K562 (cell line): ENCODE results near the gene PCSK5. TPM values are rescaled to one million over a fixed set of nuclear protein-coding genes. Genes with fewer than 3 reads are reported as not detected.

ENCODE experiments used
- ATAC-seq: fragments of 200-7000 bp; cut with Tn5 transposase; 3 replicates; pipeline ENCODE4 v1.9.1; 2020; ENCODE audit warnings: moderate library complexity
- BruUV-seq: library from RNA; stranded (reverse); fragments of 400-500 nt; replicated peaks from 2 replicates; lab custom pipeline; 2021; lab: Mats Ljungman, UMichigan
- CTCF ChIA-PET: fragments of 300-600 bp; formaldehyde crosslinking; extraction: SDS; loops from one replicate; lab custom pipeline; 2021; ENCODE audit warnings: low intra/inter-chr PET ratio; lab: Yijun Ruan, JAX
- POLR2A ChIA-PET: fragments of 300-600, 350-650 bp; sonication (Branson Sonifier 250); formaldehyde crosslinking; extraction: SDS; loops from one replicate; lab custom pipeline; 2021; ENCODE audit warnings: antibody characterized with exemption, inconsistent platforms; lab: Yijun Ruan, JAX
- DNase-seq, 4 experiments: peaks; one replicate each; pipeline versions ENCODE4 v3.0.0 to v3.0.0-alpha.2; 2011 to 2018; ENCODE audit warnings: low spot score in 3 of 4, mixed read lengths in 3 of 4; ENCODE audit errors: extremely low read depth in 1 of 4
- FAIRE-seq: peaks from 2 replicates; lab custom pipeline; 2011; peaks lifted over from hg19 to GRCh38; lab: Jason Lieb, UNC
- H2AFZ ChIP-seq: 2 replicates; pipeline ENCODE4 v1.6.0; 2011; ENCODE audit warnings: low read depth, low read length, control low read depth, inconsistent platforms
- H3K27ac ChIP-seq: fragments of 200-600 bp; 3 replicates; pipeline ENCODE4 v1.8.0; 2011; ENCODE audit warnings: low read depth, mild to moderate bottlenecking, control low read depth, inconsistent platforms, low read length, moderate library complexity, mixed read lengths; ENCODE audit errors: extremely low read depth
- H3K27me3 ChIP-seq, 2 experiments: fragments of 300-600 bp in 1 of 2; 2 replicates in 1 of 2; 3 replicates in 1 of 2; pipeline versions ENCODE4 v1.6.0 to v1.8.0; 2011; ENCODE audit warnings: inconsistent platforms in 2 of 2, low read length in 2 of 2, mild to moderate bottlenecking in 1 of 2, mixed read lengths in 1 of 2, moderate library complexity in 1 of 2; ENCODE audit not compliant: control insufficient read depth in 2 of 2, insufficient read depth in 2 of 2
- H3K36me3 ChIP-seq: fragments of 300-600 bp; 3 replicates; pipeline ENCODE4 v1.8.0; 2011; ENCODE audit warnings: mild to moderate bottlenecking, low read length, inconsistent platforms; ENCODE audit not compliant: control insufficient read depth, insufficient read depth
- H3K4me1 ChIP-seq, 2 experiments: fragments of 200-600 bp in 1 of 2; replicated peaks in 1 of 2; 2 replicates in 1 of 2; 3 replicates in 1 of 2; pipeline versions ENCODE4 v1.5.1 to v1.8.0; 2011; ENCODE audit warnings: inconsistent platforms in 2 of 2, low read length in 2 of 2, mild to moderate bottlenecking in 1 of 2, mixed read lengths in 1 of 2, moderate library complexity in 1 of 2; ENCODE audit not compliant: control insufficient read depth in 2 of 2, insufficient read depth in 2 of 2
- H3K4me2 ChIP-seq: 2 replicates; pipeline ENCODE4 v1.6.1; 2011; ENCODE audit warnings: low read length, control low read depth, inconsistent platforms, mixed read lengths; ENCODE audit not compliant: insufficient read depth
- H3K4me3 ChIP-seq: fragments of 200-600 bp; sonication (generic), shearing (Covaris generic); 2 replicates; pipeline ENCODE4 v1.5.1; 2016; ENCODE audit warnings: control low read depth, inconsistent platforms
- H3K79me2 ChIP-seq: fragments of 200-600 bp; 3 replicates; pipeline ENCODE4 v1.8.0; 2011; ENCODE audit warnings: low read length, inconsistent platforms; ENCODE audit not compliant: control insufficient read depth, insufficient read depth
- H3K9ac ChIP-seq, 2 experiments: 2 replicates each; pipeline versions ENCODE4 v1.6.0 to v1.6.1; 2011; ENCODE audit warnings: low read depth in 2 of 2, low read length in 2 of 2, control low read depth in 1 of 2, inconsistent platforms in 1 of 2, mild to moderate bottlenecking in 1 of 2, mixed read lengths in 1 of 2; ENCODE audit not compliant: insufficient read depth in 1 of 2
- H3K9me1 ChIP-seq: one replicate; pipeline ENCODE4 v1.6.0; 2011; ENCODE audit warnings: inconsistent platforms, mild to moderate bottlenecking, low read length, moderate library complexity; ENCODE audit not compliant: control insufficient read depth, insufficient read depth
- H3K9me3 ChIP-seq: replicated peaks from 2 replicates; pipeline ENCODE4 v1.5.1; 2011; ENCODE audit warnings: low read depth, low read length, inconsistent platforms; ENCODE audit not compliant: control insufficient read depth, insufficient read depth
- H4K20me1 ChIP-seq: replicated peaks from 2 replicates; pipeline ENCODE4 v1.6.1; 2011; ENCODE audit warnings: low read length, inconsistent platforms, mixed read lengths; ENCODE audit not compliant: control insufficient read depth, insufficient read depth
- ETS2 ChIP-seq: IDR thresholded peaks from 2 replicates; pipeline ENCODE4 v1.6.1; 2016; ENCODE audit warnings: borderline replicate concordance, missing genetic modification characterization, mild to moderate bottlenecking, moderate library complexity, missing compliant biosample characterization; ENCODE audit not compliant: poor library complexity, severe bottlenecking
- ETV5 ChIP-seq: sonication (generic); formaldehyde crosslinking; IDR thresholded peaks from 2 replicates; pipeline ENCODE4 v1.4.0; 2020; ENCODE audit warnings: low read depth, mild to moderate bottlenecking, missing genetic modification reagents
- NCOA6 ChIP-seq: fragments of 450-650 bp; IDR thresholded peaks from 2 replicates; pipeline ENCODE4 v1.6.1; 2017; ENCODE audit warnings: mild to moderate bottlenecking
- TBP ChIP-seq: optimal IDR thresholded peaks from 2 replicates; pipeline ENCODE3; 2011; ENCODE audit warnings: low read depth, low read length, improper control_type of control experiment
- ZNF3 ChIP-seq: fragments of 250-450 bp; sonication (Bioruptor Pico); IDR thresholded peaks from 2 replicates; pipeline ENCODE4 v1.5.0; 2021; ENCODE audit warnings: mild to moderate bottlenecking, moderate library complexity
- WGBS: fragments of 100-300 bp; shearing (Covaris generic); methylation state at CpG from one replicate; pipeline ENCODE4 v1.1.6; 2016; ENCODE audit warnings: low coverage, mixed read lengths; ENCODE audit not compliant: insufficient coverage; ENCODE audit errors: missing lambda C conversion rate; 5-methylcytosine and 5-hydroxymethylcytosine counted together
- in situ Hi-C: fragments of 300-500 bp; cut with MboI; formaldehyde crosslinking; loops from 4 replicates; pipeline ENCODE4 v1.15.0; 2018; ENCODE audit warnings: inconsistent platforms, mixed read lengths
- intact Hi-C: fragments of 100-400 bp; cut with micrococcal nuclease; formaldehyde crosslinking; loops from 2 replicates; pipeline ENCODE4 v1.14.2; 2022
- polyA plus RNA-seq, 8 experiments: library from polyadenylated mRNA; depleted of rRNA in 4 of 8; stranded (reverse) in 5 of 8; unstranded in 3 of 8; fragments of >200 nt; fragmentation: Nextera tagmentation in 2 of 8; fragmentation: Illumina TruSeq in 1 of 8; extraction: Ambion mirVana in 2 of 8; extraction: Trizol in 1 of 8; gene quantifications; 2 replicates each; pipeline versions ENCODE4 v1.2.1 to v1.2.3, GENCODE V29; 2011 to 2014; ENCODE audit warnings: inconsistent platforms in 1 of 8, missing spikeins in 1 of 8
- total RNA-seq, 7 experiments: library from RNA; depleted of rRNA in 6 of 7; stranded (reverse); fragments of >200 nt in 6 of 7; fragmentation: Illumina TruSeq in 2 of 7; extraction: Trizol in 2 of 7; gene quantifications; 2 replicates each; pipeline versions ENCODE4 v1.2.1 to v1.2.3, GENCODE V29; 2011 to 2021; ENCODE audit warnings: low replicate concordance in 1 of 7
- TF ChIP-seq, protein P1 (sequence below): fragments of 450-650 bp; formaldehyde crosslinking; IDR thresholded peaks from 2 replicates; pipeline ENCODE4 v1.4.0; 2022; ENCODE audit warnings: missing genetic modification characterization

PCSK5 gene
- total and polyA plus RNA-seq, 9 of the 15 experiments (the other 6 are each of a cell fraction or from before 2014, with no cell fraction given): not detected

DNA sequence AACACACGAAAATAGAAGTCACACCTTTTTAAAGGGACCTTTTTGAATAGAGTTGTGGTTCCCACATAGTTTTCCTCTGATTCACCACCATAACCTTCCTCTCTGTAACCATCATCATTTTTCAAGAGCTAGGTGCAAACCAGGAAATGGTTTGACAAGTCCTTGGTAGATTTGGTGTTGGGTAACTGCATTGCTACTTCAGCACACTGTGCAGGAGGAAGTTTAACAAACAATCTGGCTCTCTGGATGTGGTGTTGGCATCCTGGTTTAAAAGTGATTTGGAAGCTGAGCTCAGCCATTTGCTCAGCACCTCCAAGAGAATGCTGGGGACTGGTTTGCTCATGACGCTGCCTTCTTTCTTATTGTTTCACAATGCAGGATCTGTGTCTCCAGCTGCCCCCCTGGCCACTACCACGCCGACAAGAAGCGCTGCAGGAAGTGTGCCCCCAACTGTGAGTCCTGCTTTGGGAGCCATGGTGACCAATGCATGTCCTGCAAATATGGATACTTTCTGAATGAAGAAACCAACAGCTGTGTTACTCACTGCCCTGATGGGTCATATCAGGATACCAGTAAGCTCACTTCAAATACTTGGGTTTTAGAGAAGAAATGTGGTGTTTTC is 290.7 kb downstream of the PCSK5 start:
- intact Hi-C loops: no loop called here
- no TSS peak for BruUV-seq
- TF ChIP-seq ETS2 (tag): no peak
- TF ChIP-seq, protein P1, sequence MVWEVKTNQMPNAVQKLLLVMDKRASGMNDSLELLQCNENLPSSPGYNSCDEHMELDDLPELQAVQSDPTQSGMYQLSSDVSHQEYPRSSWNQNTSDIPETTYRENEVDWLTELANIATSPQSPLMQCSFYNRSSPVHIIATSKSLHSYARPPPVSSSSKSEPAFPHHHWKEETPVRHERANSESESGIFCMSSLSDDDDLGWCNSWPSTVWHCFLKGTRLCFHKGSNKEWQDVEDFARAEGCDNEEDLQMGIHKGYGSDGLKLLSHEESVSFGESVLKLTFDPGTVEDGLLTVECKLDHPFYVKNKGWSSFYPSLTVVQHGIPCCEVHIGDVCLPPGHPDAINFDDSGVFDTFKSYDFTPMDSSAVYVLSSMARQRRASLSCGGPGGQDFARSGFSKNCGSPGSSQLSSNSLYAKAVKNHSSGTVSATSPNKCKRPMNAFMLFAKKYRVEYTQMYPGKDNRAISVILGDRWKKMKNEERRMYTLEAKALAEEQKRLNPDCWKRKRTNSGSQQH (CRISPR knock-in tag): no peak
- TF ChIP-seq NCOA6: no peak
- TF ChIP-seq ETV5 (CRISPR knock-in tag): no peak
- TF ChIP-seq ZNF3 (CRISPR knock-in tag): no peak
- no peak for TF ChIP-seq TBP
- POLR2A ChIA-PET: no interaction called here
- Histone ChIP-seq H3K4me1 (no peaks in the 10 kb centered on the region), H3K9me3 (no peaks in the 10 kb centered on the region), H3K36me3 (no peaks in the 10 kb centered on the region), H3K79me2 (no peaks in the 10 kb centered on the region), H3K4me2 (no peak overlapping the region), H2AFZ (no peak overlapping the region), H3K9me1 (no peaks in the 10 kb centered on the region), H3K9ac (no peak overlapping the region), H4K20me1 (no peaks in the 10 kb centered on the region), H3K27ac (no peak overlapping the region), H3K27me3 (no peaks in the 10 kb centered on the region), H3K4me3 (no peak overlapping the region)
- no peak for DNase-seq
- no peak for FAIRE-seq
- CTCF ChIA-PET: no interaction called here
- WGBS: 0% methylated on average over 1 of the region's 5 CpGs
- in situ Hi-C loops: no loop called here
- ATAC-seq: no peak
